Middle frontal gyrus (tissue), 1 donor: ENCODE results near the gene XYLT1.
"Not testable (repeated sequence)": the region's sequence is repeated elsewhere in the genome, so short reads cannot be mapped to it uniquely, and the experiment has no call there.

ENCODE experiments used
- DNase-seq: peaks from one replicate; pipeline ENCODE4 v3.0.0-alpha.2; 2015; ENCODE audit warnings: low spot score; ENCODE audit errors: extremely low spot score

The XYLT1 gene

GRCh38 chr16:17470908-17471718 is at the start of gene XYLT1:
Gene XYLT1, minus strand, starts transcription at chr16:17470960. Its CDS starts 164 bp downstream, at chr16:17470796.
- DNase-seq: no peak

- no peak for DNase-seq
Measured at GRCh38 chr16:17520111-17520510, 49.4 kb upstream of the XYLT1 start.

- no peak for DNase-seq
Measured at GRCh38 chr16:17519101-17519955, 48.6 kb upstream of the XYLT1 start.

GRCh38 chr16:17518441-17518840 is 47.7 kb upstream of the XYLT1 start:
- DNase-seq: no peak

- DNase-seq: no peak
Measured at GRCh38 chr16:17515421-17516210, 44.9 kb upstream of the XYLT1 start.

- no peak for DNase-seq
Measured at GRCh38 chr16:17512636-17513220, 42.0 kb upstream of the XYLT1 start.

GRCh38 chr16:17511340-17511739 is 40.6 kb upstream of the XYLT1 start:
- DNase-seq: no peak

GRCh38 chr16:17510567-17510966 is 39.8 kb upstream of the XYLT1 start:
- no peak for DNase-seq

GRCh38 chr16:17509194-17509593 is 38.4 kb upstream of the XYLT1 start:
- no peak for DNase-seq

- DNase-seq: no peak
Measured at GRCh38 chr16:17508303-17508702, 37.5 kb upstream of the XYLT1 start.

GRCh38 chr16:17507516-17507915 is 36.8 kb upstream of the XYLT1 start:
- not testable (repeated sequence) for DNase-seq

- not testable (repeated sequence) for DNase-seq
Measured at GRCh38 chr16:17505828-17506227, 35.1 kb upstream of the XYLT1 start.

GRCh38 chr16:17504050-17504449 is 33.3 kb upstream of the XYLT1 start:
- DNase-seq: no peak

- no peak for DNase-seq
Measured at GRCh38 chr16:17503331-17503730, 32.6 kb upstream of the XYLT1 start.

- DNase-seq: no peak
Measured at GRCh38 chr16:17501321-17501720, 30.6 kb upstream of the XYLT1 start.

GRCh38 chr16:17499223-17499902 is 28.6 kb upstream of the XYLT1 start:
- DNase-seq: no peak

GRCh38 chr16:17497648-17498047 is 26.9 kb upstream of the XYLT1 start:
- no peak for DNase-seq

GRCh38 chr16:17496891-17497290 is 26.1 kb upstream of the XYLT1 start:
- DNase-seq: no peak

GRCh38 chr16:17493012-17493411 is 22.3 kb upstream of the XYLT1 start:
- no peak for DNase-seq

- DNase-seq: no peak
Measured at GRCh38 chr16:17491140-17491662, 20.4 kb upstream of the XYLT1 start.
